ENCODE measurements around the gene TWF2.
"Not testable (repeated sequence)": the region's sequence is repeated elsewhere in the genome, so short reads cannot be mapped to it uniquely, and the experiment has no call there.

Gene TWF2

DNA sequence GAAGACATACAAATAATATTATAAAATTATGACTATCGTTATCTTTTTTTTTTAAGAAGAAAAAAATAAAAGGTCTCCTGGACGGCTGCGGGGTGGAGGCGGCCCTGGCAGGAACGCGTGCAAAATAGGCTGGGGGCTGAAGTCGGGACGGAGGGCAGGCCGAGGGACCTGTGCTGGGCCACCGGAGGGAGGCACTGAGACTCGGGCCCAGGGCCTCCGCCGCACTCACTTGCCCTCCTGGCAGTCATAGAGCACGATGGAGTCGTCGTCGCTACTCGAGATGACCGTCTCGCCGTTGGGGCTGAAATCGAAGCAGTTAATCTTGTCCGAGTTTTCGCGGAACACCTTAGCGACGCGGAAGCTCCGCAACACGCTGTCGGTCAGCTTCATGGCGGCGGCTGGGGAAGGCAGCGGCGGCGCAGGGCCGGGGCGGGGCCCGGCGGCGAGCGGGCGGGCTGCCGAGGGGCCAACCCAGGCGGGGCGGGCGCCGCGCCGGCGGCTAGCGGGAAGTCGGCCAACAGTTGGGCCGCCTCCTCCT lies 39.1 kb upstream of the TWF2 start:
- H3K4me2 ChIP-seq = peak overlapping the region; percentile 89
- TF ChIP-seq Cebpa-rat (IDR thresholded peaks at IDR 0.05) = no peak
- peaks cover 51% of the 10 kb centered on the region for H4K20me1 ChIP-seq
- H3K36me3 ChIP-seq = peaks cover 33% of the 10 kb centered on the region
- H3K9me3 ChIP-seq = no peaks in the 10 kb centered on the region
- peak overlapping the region; percentile 100 for H3K9ac ChIP-seq
- peak overlapping the region; percentile 100 for H3K27ac ChIP-seq
- H3K27me3 ChIP-seq = no peaks in the 10 kb centered on the region
- H3K4me1 ChIP-seq = peaks cover 63% of the 10 kb centered on the region
- H3K4me3 ChIP-seq = peak overlapping the region; percentile 87

DNA sequence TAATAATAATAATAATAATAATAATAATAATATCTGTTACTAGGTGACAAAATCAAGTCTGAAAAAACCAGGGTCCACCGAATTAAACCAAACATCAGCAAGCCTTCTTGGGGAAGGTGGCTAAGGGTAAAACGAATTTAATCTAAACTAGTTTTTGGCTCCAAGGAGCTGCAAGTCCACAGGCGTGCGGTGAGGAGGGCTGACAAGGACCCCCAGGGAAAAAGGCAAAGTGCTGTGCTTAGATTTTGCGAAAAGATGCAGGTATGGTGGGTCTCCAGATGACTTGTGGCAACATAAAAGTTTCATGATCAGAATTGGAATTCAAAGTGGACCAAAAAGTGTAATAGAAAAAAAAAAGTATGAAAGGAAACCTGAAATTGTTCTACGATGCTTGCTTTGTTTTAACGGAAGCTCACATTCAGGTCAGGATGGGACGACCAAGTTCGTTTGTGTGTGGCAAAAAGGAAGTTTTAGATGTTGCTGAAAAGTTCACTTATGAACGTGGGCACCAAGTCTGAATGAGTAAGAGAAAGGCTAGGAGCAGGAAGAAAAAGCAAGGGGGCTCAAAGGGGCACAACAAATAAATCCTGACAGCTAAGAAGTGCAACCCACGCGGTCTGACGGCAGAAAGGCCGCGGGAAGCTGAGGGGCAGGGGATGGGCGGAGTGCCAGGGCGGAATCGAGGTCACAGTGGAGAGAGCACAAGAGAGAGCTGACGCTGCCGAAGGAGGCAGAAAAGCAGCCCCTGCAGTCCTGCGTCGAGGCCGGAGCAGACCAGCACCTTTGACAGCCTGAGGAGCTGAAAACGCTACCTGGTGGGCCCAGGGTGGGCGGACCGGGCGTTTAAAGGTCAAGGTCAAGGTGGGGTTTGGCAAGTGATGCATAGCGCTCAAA lies 38.4 kb upstream of the TWF2 start:
- Histone ChIP-seq H3K36me3 (peaks cover 40% of the 10 kb centered on the region), H3K9me3 (no peaks in the 10 kb centered on the region), H3K4me2 (peak overlapping the region; percentile 89), H3K4me3 (peak overlapping the region; percentile 87), H4K20me1 (peaks cover 58% of the 10 kb centered on the region), H3K27me3 (no peaks in the 10 kb centered on the region), H3K27ac (peak overlapping the region; percentile 100), H3K9ac (peak overlapping the region; percentile 100), H3K4me1 (peaks cover 68% of the 10 kb centered on the region)
- no peak for TF ChIP-seq Cebpa-rat (IDR thresholded peaks at IDR 0.05)

DNA sequence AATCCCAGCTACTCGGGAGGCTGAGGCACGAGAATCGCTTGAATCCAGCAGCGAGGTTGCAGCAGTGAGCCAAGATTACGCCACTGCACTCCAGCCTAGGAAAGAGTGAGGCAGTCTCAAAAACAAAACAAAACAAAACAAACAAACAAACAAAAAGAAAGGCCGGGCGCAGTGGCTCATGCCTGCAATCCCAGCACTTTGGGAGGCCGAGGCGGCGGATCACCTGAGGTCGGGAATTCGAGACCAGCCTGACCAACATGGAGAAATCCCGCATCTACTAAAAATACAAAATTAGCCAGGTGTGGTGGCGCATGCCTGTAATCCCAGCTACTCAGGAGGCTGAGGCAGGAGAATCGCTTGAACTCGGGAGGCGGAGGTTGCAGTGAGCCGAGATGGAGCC lies 35.8 kb upstream of the TWF2 start:
- Histone ChIP-seq H3K4me2 (peak overlapping the region; percentile 89), H3K4me1 (peaks cover 63% of the 10 kb centered on the region), H3K36me3 (peaks cover 65% of the 10 kb centered on the region), H4K20me1 (peaks cover 83% of the 10 kb centered on the region)
- not testable (repeated sequence) for H3K4me3 ChIP-seq, H3K27me3 ChIP-seq, H3K9me3 ChIP-seq, H3K9ac ChIP-seq, H3K27ac ChIP-seq

DNA sequence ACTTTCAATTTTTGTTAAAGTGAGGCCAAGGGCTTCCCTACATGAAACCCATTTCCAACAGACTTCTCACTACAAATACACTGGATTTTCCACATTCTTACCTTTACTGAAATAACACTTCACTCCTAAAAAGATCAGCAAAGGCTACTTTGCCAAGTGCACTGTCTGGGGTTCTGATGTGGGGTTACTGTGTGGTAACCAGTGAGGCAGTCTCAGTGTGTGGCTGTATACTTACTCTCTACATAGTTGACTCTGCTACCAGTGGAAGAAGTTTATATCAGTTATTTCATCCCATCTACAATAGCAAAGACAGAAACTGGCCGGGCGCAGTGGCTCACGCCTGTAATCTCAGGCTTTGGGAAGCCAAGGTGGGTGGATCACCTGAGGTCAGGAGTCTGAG lies 33.9 kb upstream of the TWF2 start:
- Histone ChIP-seq H3K4me1 (peaks cover 53% of the 10 kb centered on the region), H4K20me1 (peaks cover 100% of the 10 kb centered on the region), H3K4me2 (0 out of 2 replicates have a peak overlapping the region, but pooled peaks have one; percentile 4), H3K36me3 (peaks cover 84% of the 10 kb centered on the region), H3K4me3 (no peak overlapping the region), H3K9ac (no peak overlapping the region), H3K27ac (no peak overlapping the region), H3K9me3 (no peaks in the 10 kb centered on the region), H3K27me3 (no peaks in the 10 kb centered on the region)
- TF ChIP-seq Cebpa-rat (IDR thresholded peaks at IDR 0.05) = no peak

DNA sequence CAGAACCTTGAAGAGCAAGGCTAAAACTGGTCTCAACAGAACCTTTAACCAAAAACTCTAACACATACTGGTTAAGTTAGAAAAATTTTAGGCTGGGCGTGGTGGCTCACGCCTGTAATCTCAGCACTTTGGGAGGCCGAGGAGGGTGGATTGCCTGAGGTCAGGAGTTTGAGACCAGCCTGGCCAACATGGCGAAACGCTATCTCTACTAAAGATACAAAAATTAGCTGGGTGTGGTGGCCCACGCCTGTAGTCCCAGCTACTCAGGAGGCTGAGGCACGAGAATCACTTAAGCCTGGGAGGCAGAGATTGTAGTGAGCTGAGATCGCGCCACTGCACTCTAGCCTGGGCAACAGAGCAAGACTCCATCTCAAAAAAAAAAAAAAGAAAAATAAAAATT lies 33.2 kb upstream of the TWF2 start:
- peaks cover 91% of the 10 kb centered on the region for H3K36me3 ChIP-seq
- not testable (repeated sequence) for H3K9me3 ChIP-seq, H3K9ac ChIP-seq, H3K27me3 ChIP-seq, H3K27ac ChIP-seq, H3K4me3 ChIP-seq
- peaks cover 53% of the 10 kb centered on the region for H3K4me1 ChIP-seq
- H3K4me2 ChIP-seq = 0 out of 2 replicates have a peak overlapping the region, but pooled peaks have one; percentile 6
- H4K20me1 ChIP-seq = peaks cover 100% of the 10 kb centered on the region

DNA sequence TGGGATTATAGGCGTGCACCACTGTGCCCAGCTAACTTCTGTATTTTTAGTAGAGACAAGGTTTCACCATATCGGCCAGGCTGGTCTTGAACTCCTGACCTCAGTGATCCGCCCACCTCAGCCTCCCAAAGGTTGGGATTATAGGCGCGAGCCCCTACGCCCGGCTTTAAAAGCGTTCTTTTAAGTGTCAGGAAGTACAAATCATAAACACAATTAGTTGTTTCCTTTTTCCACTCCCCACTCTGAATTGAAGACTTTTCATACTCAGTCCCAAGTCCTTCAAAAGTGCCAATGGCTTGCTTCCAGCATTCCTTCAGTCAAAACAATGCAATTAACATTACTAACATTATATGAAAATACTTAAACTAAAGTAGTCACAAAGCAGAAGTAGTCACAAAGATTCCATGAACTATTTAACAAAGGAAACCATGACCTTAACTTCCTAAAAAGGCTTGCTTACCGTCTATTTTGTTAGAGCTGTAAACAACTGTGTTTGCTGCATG lies 31.3 kb upstream of the TWF2 start:
- Histone ChIP-seq H3K27me3 (no peaks in the 10 kb centered on the region), H4K20me1 (peaks cover 99% of the 10 kb centered on the region), H3K9ac (no peak overlapping the region), H3K36me3 (peaks cover 99% of the 10 kb centered on the region), H3K27ac (no peak overlapping the region), H3K4me2 (no peak overlapping the region), H3K4me3 (no peak overlapping the region), H3K9me3 (no peaks in the 10 kb centered on the region), H3K4me1 (peaks cover 37% of the 10 kb centered on the region)
- no peak for TF ChIP-seq Cebpa-rat (IDR thresholded peaks at IDR 0.05)

DNA sequence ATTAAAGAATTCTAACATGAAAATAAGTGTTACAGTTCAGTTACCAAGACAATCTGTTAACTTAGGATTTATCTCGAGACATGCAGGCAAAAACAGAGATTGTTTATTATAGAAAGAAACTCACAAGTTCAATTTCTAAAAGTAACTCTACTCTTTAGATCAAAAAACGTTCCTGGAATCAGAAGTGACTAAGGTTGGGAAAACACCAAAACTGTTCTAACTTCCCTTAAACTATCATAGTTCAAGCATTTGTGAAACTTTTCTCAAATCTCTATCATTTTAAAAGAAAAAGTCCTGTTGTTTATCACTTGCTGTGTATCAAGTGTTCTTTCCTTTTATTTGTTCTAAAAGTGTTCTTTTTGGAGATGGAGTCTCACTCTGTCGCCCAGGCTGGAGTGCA lies 30.8 kb upstream of the TWF2 start:
- Histone ChIP-seq H4K20me1 (peaks cover 99% of the 10 kb centered on the region), H3K27me3 (no peaks in the 10 kb centered on the region), H3K4me3 (no peak overlapping the region), H3K9ac (no peak overlapping the region), H3K27ac (no peak overlapping the region), H3K4me2 (no peak overlapping the region), H3K9me3 (no peaks in the 10 kb centered on the region), H3K4me1 (peaks cover 31% of the 10 kb centered on the region), H3K36me3 (peaks cover 99% of the 10 kb centered on the region)
- TF ChIP-seq Cebpa-rat (IDR thresholded peaks at IDR 0.05) = no peak

DNA sequence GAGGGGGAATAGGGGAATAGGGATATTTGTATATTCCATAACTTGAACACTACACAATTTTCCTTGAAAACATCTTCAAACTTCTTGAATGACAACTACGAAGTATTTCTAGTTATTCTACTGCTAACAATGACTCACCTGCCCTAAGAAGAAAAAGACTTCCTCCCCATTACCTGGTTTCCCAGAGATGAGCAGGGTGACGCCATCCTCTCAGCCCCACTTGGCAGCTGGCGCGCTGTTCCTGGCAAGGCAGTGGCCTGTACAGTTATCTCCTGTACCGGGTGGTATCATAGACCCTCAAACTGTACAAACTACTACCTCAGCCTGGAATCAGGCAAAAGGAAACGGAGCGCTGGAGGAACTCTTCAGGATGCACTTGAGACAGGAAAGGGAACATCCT lies 29.1 kb upstream of the TWF2 start:
- no peaks in the 10 kb centered on the region for H3K27me3 ChIP-seq
- peaks cover 99% of the 10 kb centered on the region for H4K20me1 ChIP-seq
- peaks cover 99% of the 10 kb centered on the region for H3K36me3 ChIP-seq
- H3K4me2 ChIP-seq = no peak overlapping the region
- H3K9me3 ChIP-seq = no peaks in the 10 kb centered on the region
- H3K4me3 ChIP-seq = no peak overlapping the region
- H3K4me1 ChIP-seq = peaks cover 15% of the 10 kb centered on the region
- no peak overlapping the region for H3K27ac ChIP-seq
- TF ChIP-seq Cebpa-rat (IDR thresholded peaks at IDR 0.05) = no peak
- no peak overlapping the region for H3K9ac ChIP-seq

DNA sequence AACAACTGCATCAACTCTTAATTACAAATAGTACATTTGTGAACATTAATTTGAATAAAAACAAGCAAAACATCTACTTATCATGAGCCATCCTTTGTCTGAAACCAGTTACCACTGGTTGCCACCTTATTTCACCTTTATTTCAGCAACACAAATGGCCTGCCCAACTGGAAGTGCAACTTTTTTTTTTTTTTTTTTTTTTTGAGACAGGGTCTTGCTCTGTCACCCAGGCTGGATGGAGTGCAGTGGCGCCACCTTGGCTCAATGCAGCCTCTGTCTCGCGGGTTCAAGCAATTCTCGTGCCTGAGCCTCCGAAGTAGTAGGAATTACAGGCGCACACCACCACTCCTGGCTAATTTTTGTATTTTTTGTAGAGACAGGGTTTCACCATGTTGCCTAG lies 26.4 kb upstream of the TWF2 start:
- Histone ChIP-seq H3K36me3 (peaks cover 100% of the 10 kb centered on the region), H4K20me1 (peaks cover 99% of the 10 kb centered on the region), H3K9ac (no peak overlapping the region), H3K4me2 (no peak overlapping the region), H3K27me3 (no peaks in the 10 kb centered on the region), H3K4me3 (no peak overlapping the region), H3K4me1 (no peaks in the 10 kb centered on the region), H3K9me3 (no peaks in the 10 kb centered on the region), H3K27ac (no peak overlapping the region)
- TF ChIP-seq Cebpa-rat (IDR thresholded peaks at IDR 0.05) = no peak

DNA sequence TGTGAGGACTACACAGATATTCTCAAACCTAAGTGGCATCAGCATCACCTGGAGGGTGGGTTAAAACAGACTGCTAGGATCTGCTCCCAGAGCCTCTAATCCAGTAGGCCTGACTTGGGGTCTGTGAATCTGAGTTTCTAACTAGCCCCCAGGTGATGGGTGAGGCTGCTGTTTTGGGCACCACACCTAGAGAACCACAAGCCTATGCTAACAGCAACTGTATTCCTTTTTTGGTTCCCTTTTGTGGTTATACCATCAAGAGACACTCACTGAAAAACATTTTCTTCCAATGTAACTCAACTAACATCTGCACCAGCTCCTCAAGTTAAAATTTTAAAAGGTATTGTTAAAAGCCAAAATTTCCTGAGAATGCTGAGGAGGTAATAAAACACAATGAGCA lies 23.5 kb upstream of the TWF2 start:
- H3K36me3 ChIP-seq = peaks cover 100% of the 10 kb centered on the region

More for the DNA sequence above, 23.5 kb upstream of the TWF2 start:
- no peaks in the 10 kb centered on the region for H3K9me3 ChIP-seq
- peaks cover 98% of the 10 kb centered on the region for H4K20me1 ChIP-seq
- H3K4me1 ChIP-seq = no peaks in the 10 kb centered on the region
- H3K4me3 ChIP-seq = no peak overlapping the region
- no peak for TF ChIP-seq Cebpa-rat (IDR thresholded peaks at IDR 0.05)
- H3K27ac ChIP-seq = no peak overlapping the region
- no peak overlapping the region for H3K9ac ChIP-seq
- H3K4me2 ChIP-seq = no peak overlapping the region
- no peaks in the 10 kb centered on the region for H3K27me3 ChIP-seq

Data from BLaER1 (cell line).